HepG2 (cell line): ENCODE results near the gene C5orf15. TPM values are rescaled to one million over a fixed set of nuclear protein-coding genes. Genes with fewer than 3 reads are reported as not detected.

Source experiments
- ATAC-seq: fragments of 200-7000 bp; cut with Tn5 transposase; 3 replicates; pipeline ENCODE4 v1.9.1; 2020; ENCODE audit warnings: mild to moderate bottlenecking, moderate library complexity
- BruUV-seq: library from RNA; stranded (reverse); fragments of 400-500 nt; replicated peaks from 2 replicates; lab custom pipeline; 2021; lab: Mats Ljungman, UMichigan
- CTCF ChIA-PET: fragments of 300-600 bp; formaldehyde crosslinking; extraction: SDS; loops from one replicate; lab custom pipeline; 2021; ENCODE audit warnings: low total read pairs, inconsistent platforms, low intra/inter-chr PET ratio; lab: Yijun Ruan, JAX
- POLR2A ChIA-PET: fragments of 350-600 bp; sonication (Branson Sonifier 250); formaldehyde crosslinking; loops from one replicate; lab custom pipeline; 2020; ENCODE audit warnings: antibody characterized with exemption, inconsistent platforms; lab: Yijun Ruan, JAX
- DNase-seq: peaks from one replicate; pipeline ENCODE4 v3.0.0-alpha.2; 2015; ENCODE audit warnings: low spot score
- FAIRE-seq: peaks from 3 replicates; lab custom pipeline; 2011; peaks lifted over from hg19 to GRCh38; lab: Jason Lieb, UNC
- H2AFZ ChIP-seq: one replicate; pipeline ENCODE4 v1.6.1; 2011; ENCODE audit warnings: low read length, inconsistent platforms
- H3K27ac ChIP-seq: fragments of 300-600 bp; 3 replicates; pipeline ENCODE4 v1.8.0; 2011; ENCODE audit warnings: mixed run types, mild to moderate bottlenecking, mixed read lengths, low read length, inconsistent platforms; ENCODE audit not compliant: insufficient read depth; ENCODE audit errors: extremely low read length
- H3K27me3 ChIP-seq, 2 experiments: fragments of 200-600 bp in 1 of 2; 2 replicates in 1 of 2; 3 replicates in 1 of 2; pipeline versions ENCODE4 v1.6.0 to v1.8.0; 2011; ENCODE audit warnings: low read length in 2 of 2, mild to moderate bottlenecking in 2 of 2, moderate library complexity in 2 of 2, inconsistent platforms in 1 of 2; ENCODE audit not compliant: insufficient read depth in 2 of 2, control insufficient read depth in 1 of 2
- H3K36me3 ChIP-seq, 2 experiments: fragments of 200-600 bp in 1 of 2; replicated peaks in 1 of 2; 2 replicates in 1 of 2; 3 replicates in 1 of 2; pipeline versions ENCODE4 v1.5.1 to v1.8.0; 2011; ENCODE audit warnings: low read length in 2 of 2, inconsistent platforms in 1 of 2; ENCODE audit not compliant: insufficient read depth in 2 of 2, control insufficient read depth in 1 of 2
- H3K4me1 ChIP-seq: 2 replicates; pipeline ENCODE4 v1.5.1; 2012; ENCODE audit warnings: low read length, inconsistent platforms; ENCODE audit not compliant: insufficient read depth
- H3K4me2 ChIP-seq: 2 replicates; pipeline ENCODE4 v1.6.0; 2011; ENCODE audit warnings: low read depth, low read length, inconsistent platforms
- H3K4me3 ChIP-seq, 3 experiments: fragments of 200-600 bp in 1 of 3; sonication (generic), shearing (Covaris generic) in 1 of 3; replicated peaks in 1 of 3; 2 replicates each; pipeline ENCODE4 v1.5.1; 2011 to 2016; ENCODE audit warnings: low read length in 3 of 3, inconsistent platforms in 2 of 3, low read depth in 2 of 3, mild to moderate bottlenecking in 2 of 3, control low read depth in 1 of 3, mixed read lengths in 1 of 3; ENCODE audit not compliant: insufficient read depth in 1 of 3
- H3K79me2 ChIP-seq: one replicate; pipeline ENCODE4 v1.6.1; 2011; ENCODE audit warnings: low read length, inconsistent platforms; ENCODE audit not compliant: insufficient read depth
- H3K9ac ChIP-seq: 2 replicates; pipeline ENCODE4 v1.6.0; 2011; ENCODE audit warnings: mild to moderate bottlenecking, low read depth, low read length, inconsistent platforms; ENCODE audit not compliant: insufficient read depth
- H3K9me3 ChIP-seq: 2 replicates; pipeline ENCODE4 v1.5.1; 2012; ENCODE audit warnings: mild to moderate bottlenecking, low read length
- H4K20me1 ChIP-seq: 2 replicates; pipeline ENCODE4 v1.6.0; 2011; ENCODE audit warnings: inconsistent platforms, mild to moderate bottlenecking, low read length, moderate library complexity; ENCODE audit not compliant: insufficient read depth
- ATAD3A ChIP-seq: sonication (generic); formaldehyde crosslinking; IDR thresholded peaks from 2 replicates; pipeline ENCODE4 v1.4.0; 2020; ENCODE audit warnings: missing genetic modification reagents
- CBX5 ChIP-seq: sonication (generic); formaldehyde crosslinking; IDR thresholded peaks from 2 replicates; pipeline ENCODE4 v1.4.0; 2020; ENCODE audit warnings: missing genetic modification reagents, borderline replicate concordance
- JARID2 ChIP-seq: sonication (generic); formaldehyde crosslinking; IDR thresholded peaks from 2 replicates; pipeline ENCODE4 v1.8.1; 2023; ENCODE audit warnings: missing genetic modification reagents, inconsistent platforms; ENCODE audit not compliant: insufficient replicate concordance
- MAZ ChIP-seq, 2 experiments: sonication (generic) in 1 of 2; formaldehyde crosslinking in 1 of 2; IDR thresholded peaks; 2 replicates each; pipeline versions ENCODE4 v1.5.0 to v1.6.1; 2012 to 2020; ENCODE audit warnings: low read depth in 2 of 2, mild to moderate bottlenecking in 2 of 2, borderline replicate concordance in 1 of 2, improper control_type of control experiment in 1 of 2, low read length in 1 of 2, missing genetic modification reagents in 1 of 2, moderate library complexity in 1 of 2
- MYNN ChIP-seq: sonication (generic); formaldehyde crosslinking; IDR thresholded peaks from 2 replicates; pipeline ENCODE4 v1.4.0; 2020; ENCODE audit warnings: mild to moderate bottlenecking, low read depth, missing genetic modification reagents
- PAX8 ChIP-seq: sonication (generic); formaldehyde crosslinking; IDR thresholded peaks from 2 replicates; pipeline ENCODE4 v1.8.0; 2022; ENCODE audit warnings: mild to moderate bottlenecking, missing genetic modification reagents, borderline replicate concordance
- POLR2A ChIP-seq, 2 experiments: IDR thresholded peaks; 2 replicates each; pipeline ENCODE4 v1.6.1; 2011; ENCODE audit warnings: low read depth in 2 of 2, low read length in 2 of 2, mild to moderate bottlenecking in 1 of 2, moderate library complexity in 1 of 2; ENCODE audit not compliant: insufficient read depth in 1 of 2
- TP53 ChIP-seq: sonication (generic); formaldehyde crosslinking; conservative IDR thresholded peaks from 2 replicates; pipeline ENCODE4 v1.4.0; 2020; ENCODE audit warnings: missing genetic modification reagents
- XRCC5 ChIP-seq: fragments of 200-400 bp; formaldehyde crosslinking; optimal IDR thresholded peaks from 2 replicates; pipeline ENCODE3; 2017; ENCODE audit warnings: mild to moderate bottlenecking, low read length
- ZNF530 ChIP-seq: sonication (generic); formaldehyde crosslinking; IDR thresholded peaks from 2 replicates; pipeline ENCODE4 v1.5.0; 2020; ENCODE audit warnings: low read depth, mild to moderate bottlenecking, missing genetic modification reagents
- ZNF678 ChIP-seq: sonication (generic); formaldehyde crosslinking; IDR thresholded peaks from 2 replicates; pipeline ENCODE4 v1.4.0; 2020; ENCODE audit warnings: mild to moderate bottlenecking, missing genetic modification reagents
- WGBS: methylation state at CpG from one replicate; pipeline ENCODE4 v1.1.6; 2017; ENCODE audit warnings: low lambda C conversion rate; 5-methylcytosine and 5-hydroxymethylcytosine counted together
- in situ Hi-C: cut with HindIII; loops from 2 replicates; pipeline ENCODE4 v1.10.0; 2017; ENCODE audit warnings: low pct_unique_long_range_greater_than_20kb; ENCODE audit not compliant: extremely low pct_ligation_motif_present
- intact Hi-C: fragments of 100-400 bp; cut with micrococcal nuclease; formaldehyde crosslinking; loops from one replicate; pipeline ENCODE4 v1.10.0; 2022; ENCODE audit not compliant: unreplicated experiment
- polyA plus RNA-seq, 8 experiments: library from polyadenylated mRNA; depleted of rRNA in 3 of 8; stranded (reverse) in 7 of 8; unstranded in 1 of 8; fragments of >200 nt; fragmentation: Illumina TruSeq in 4 of 8; extraction: Trizol in 4 of 8; gene quantifications; 2 replicates each; pipeline versions ENCODE4 v1.2.1 to v1.2.3, GENCODE V29; 2011 to 2016; ENCODE audit warnings: low read depth in 4 of 8, missing spikeins in 1 of 8, mixed read lengths in 1 of 8; ENCODE audit not compliant: insufficient read depth in 1 of 8
- total RNA-seq, 5 experiments: library from RNA; depleted of rRNA; stranded (reverse); fragments of >200 nt; fragmentation: Illumina TruSeq; extraction: Trizol; gene quantifications; 2 replicates each; pipeline ENCODE4 v1.2.3, GENCODE V29; 2016; ENCODE audit warnings: low read depth in 1 of 5
- TF ChIP-seq, protein P1 (sequence below): sonication (generic); formaldehyde crosslinking; IDR thresholded peaks from 2 replicates; pipeline ENCODE4 v1.5.0; 2020; ENCODE audit warnings: missing genetic modification reagents
- TF ChIP-seq, protein P2 (sequence below): IDR thresholded peaks from 2 replicates; pipeline ENCODE4 v1.6.1; 2016; ENCODE audit warnings: low read depth
- TF ChIP-seq, protein P3 (sequence below): sonication (generic); formaldehyde crosslinking; IDR thresholded peaks from 2 replicates; pipeline ENCODE4 v1.5.1; 2020; ENCODE audit warnings: mild to moderate bottlenecking, missing genetic modification reagents, moderate library complexity
- TF ChIP-seq, protein P4 (sequence below): sonication (generic); formaldehyde crosslinking; IDR thresholded peaks from 2 replicates; pipeline ENCODE4 v1.5.0; 2020; ENCODE audit warnings: missing genetic modification reagents
- TF ChIP-seq, protein P5 (sequence below): IDR thresholded peaks from 2 replicates; pipeline ENCODE4 v1.6.1; 2016; ENCODE audit warnings: missing biosample characterization, missing genetic modification reagents, low read depth

The C5orf15 gene
- total and polyA plus RNA-seq, 2 of the 13 experiments (the other 11 are each of a cell fraction or from before 2014, with no cell fraction given), result 58.5 to 82.7 TPM

DNA sequence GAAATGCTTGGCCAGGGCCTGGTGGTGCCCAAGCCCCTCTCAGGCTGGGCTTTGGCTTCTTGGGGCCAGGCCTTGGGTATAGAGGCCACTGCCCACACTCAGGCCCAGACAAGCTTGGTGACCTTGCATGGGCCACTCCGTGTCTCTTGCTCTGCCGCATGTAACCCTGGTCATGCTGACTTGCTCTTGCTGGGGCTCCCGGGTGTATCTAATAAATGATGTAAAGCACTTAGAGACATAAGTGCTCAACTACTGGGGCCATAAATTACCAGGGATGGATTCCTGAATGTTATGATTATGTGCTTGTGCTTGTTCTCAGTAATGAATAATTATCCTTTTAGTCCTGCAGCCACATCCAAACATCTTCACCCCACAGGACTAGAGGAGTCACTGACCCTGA is 54.0 kb downstream of the C5orf15 start:
- Histone ChIP-seq H3K9me3 (no peaks in the 10 kb centered on the region), H3K4me2 (no peak overlapping the region), H2AFZ (no peak overlapping the region), H3K27me3 (peaks cover 3 to 18% of the 10 kb centered on the region in 2 experiments; a peak in 2 of 5 replicates), H3K36me3 (no peaks in the 10 kb centered on the region), H4K20me1 (no peaks in the 10 kb centered on the region), H3K79me2 (no peaks in the 10 kb centered on the region), H3K9ac (no peak overlapping the region), H3K4me3 (no peak overlapping the region), H3K27ac (no peak overlapping the region), H3K4me1 (peaks cover 11% of the 10 kb centered on the region)
- intact Hi-C loops (no loop called here), in situ Hi-C loops (no loop called here)
- DNase-seq, result no peak
- CTCF ChIA-PET, result no interaction called here
- POLR2A ChIA-PET, result no interaction called here
- FAIRE-seq, result no peak
- ATAC-seq, result no peak
- BruUV-seq, result no TSS peak
- 56% methylated on average over 3 of the region's 3 CpGs for WGBS
- TF ChIP-seq MYNN (CRISPR knock-in tag) (no peak), PAX8 (CRISPR knock-in tag) (no peak), XRCC5 (no peak), POLR2A (IDR thresholded peaks at IDR 0.05; ENCODE audit: insufficient read depth in 1 of 2, low read depth in 2 of 2, low read length in 2 of 2) (no peak), JARID2 (CRISPR knock-in tag) (no peak), CBX5 (CRISPR knock-in tag) (no peak), ZNF530 (CRISPR knock-in tag) (no peak), MAZ (IDR thresholded peaks at IDR 0.05; ENCODE audit: borderline replicate concordance, low read depth, low read length) (no peak), MAZ (CRISPR knock-in tag; IDR thresholded peaks at IDR 0.05; ENCODE audit: low read depth) (no peak), TP53 (CRISPR knock-in tag) (no peak), ATAD3A (CRISPR knock-in tag) (no peak), ZNF678 (CRISPR knock-in tag) (no peak)
- TF ChIP-seq, protein P1, sequence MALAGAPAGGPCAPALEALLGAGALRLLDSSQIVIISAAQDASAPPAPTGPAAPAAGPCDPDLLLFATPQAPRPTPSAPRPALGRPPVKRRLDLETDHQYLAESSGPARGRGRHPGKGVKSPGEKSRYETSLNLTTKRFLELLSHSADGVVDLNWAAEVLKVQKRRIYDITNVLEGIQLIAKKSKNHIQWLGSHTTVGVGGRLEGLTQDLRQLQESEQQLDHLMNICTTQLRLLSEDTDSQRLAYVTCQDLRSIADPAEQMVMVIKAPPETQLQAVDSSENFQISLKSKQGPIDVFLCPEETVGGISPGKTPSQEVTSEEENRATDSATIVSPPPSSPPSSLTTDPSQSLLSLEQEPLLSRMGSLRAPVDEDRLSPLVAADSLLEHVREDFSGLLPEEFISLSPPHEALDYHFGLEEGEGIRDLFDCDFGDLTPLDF (CRISPR knock-in tag), result no peak
- TF ChIP-seq, protein P2, sequence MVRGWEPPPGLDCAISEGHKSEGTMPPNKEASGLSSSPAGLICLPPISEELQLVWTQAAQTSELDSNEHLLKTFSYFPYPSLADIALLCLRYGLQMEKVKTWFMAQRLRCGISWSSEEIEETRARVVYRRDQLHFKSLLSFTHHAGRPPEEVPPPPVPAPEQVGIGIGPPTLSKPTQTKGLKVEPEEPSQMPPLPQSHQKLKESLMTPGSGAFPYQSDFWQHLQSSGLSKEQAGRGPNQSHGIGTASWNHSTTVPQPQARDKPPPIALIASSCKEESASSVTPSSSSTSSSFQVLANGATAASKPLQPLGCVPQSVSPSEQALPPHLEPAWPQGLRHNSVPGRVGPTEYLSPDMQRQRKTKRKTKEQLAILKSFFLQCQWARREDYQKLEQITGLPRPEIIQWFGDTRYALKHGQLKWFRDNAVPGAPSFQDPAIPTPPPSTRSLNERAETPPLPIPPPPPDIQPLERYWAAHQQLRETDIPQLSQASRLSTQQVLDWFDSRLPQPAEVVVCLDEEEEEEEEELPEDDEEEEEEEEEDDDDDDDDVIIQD, result no peak
- TF ChIP-seq, protein P3, sequence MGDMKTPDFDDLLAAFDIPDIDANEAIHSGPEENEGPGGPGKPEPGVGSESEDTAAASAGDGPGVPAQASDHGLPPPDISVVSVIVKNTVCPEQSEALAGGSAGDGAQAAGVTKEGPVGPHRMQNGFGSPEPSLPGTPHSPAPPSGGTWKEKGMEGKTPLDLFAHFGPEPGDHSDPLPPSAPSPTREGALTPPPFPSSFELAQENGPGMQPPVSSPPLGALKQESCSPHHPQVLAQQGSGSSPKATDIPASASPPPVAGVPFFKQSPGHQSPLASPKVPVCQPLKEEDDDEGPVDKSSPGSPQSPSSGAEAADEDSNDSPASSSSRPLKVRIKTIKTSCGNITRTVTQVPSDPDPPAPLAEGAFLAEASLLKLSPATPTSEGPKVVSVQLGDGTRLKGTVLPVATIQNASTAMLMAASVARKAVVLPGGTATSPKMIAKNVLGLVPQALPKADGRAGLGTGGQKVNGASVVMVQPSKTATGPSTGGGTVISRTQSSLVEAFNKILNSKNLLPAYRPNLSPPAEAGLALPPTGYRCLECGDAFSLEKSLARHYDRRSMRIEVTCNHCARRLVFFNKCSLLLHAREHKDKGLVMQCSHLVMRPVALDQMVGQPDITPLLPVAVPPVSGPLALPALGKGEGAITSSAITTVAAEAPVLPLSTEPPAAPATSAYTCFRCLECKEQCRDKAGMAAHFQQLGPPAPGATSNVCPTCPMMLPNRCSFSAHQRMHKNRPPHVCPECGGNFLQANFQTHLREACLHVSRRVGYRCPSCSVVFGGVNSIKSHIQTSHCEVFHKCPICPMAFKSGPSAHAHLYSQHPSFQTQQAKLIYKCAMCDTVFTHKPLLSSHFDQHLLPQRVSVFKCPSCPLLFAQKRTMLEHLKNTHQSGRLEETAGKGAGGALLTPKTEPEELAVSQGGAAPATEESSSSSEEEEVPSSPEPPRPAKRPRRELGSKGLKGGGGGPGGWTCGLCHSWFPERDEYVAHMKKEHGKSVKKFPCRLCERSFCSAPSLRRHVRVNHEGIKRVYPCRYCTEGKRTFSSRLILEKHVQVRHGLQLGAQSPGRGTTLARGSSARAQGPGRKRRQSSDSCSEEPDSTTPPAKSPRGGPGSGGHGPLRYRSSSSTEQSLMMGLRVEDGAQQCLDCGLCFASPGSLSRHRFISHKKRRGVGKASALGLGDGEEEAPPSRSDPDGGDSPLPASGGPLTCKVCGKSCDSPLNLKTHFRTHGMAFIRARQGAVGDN, result no peak
- TF ChIP-seq, protein P4, sequence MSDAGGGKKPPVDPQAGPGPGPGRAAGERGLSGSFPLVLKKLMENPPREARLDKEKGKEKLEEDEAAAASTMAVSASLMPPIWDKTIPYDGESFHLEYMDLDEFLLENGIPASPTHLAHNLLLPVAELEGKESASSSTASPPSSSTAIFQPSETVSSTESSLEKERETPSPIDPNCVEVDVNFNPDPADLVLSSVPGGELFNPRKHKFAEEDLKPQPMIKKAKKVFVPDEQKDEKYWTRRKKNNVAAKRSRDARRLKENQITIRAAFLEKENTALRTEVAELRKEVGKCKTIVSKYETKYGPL (CRISPR knock-in tag), result no peak
- TF ChIP-seq, protein P5, sequence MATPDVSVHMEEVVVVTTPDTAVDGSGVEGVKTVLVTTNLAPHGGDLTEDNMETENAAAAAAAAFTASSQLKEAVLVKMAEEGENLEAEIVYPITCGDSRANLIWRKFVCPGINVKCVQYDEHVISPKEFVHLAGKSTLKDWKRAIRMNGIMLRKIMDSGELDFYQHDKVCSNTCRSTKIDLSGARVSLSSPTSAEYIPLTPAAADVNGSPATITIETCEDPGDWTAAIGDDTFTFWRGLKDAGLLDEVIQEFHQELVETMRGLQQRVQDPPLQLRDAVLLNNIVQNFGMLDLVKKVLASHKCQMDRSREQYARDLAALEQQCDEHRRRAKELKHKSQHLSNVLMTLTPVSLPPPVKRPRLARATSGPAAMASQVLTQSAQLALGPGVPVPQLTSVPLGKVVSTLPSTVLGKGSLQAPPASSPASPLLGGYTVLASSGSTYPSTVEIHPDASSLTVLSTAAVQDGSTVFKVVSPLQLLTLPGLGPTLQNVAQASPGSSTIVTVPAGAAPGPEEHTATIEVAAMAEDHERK (CRISPR knock-in tag), result no peak
